Activated CD4-positive, alpha-beta T cell treated with anti-CD3 and anti-CD28 coated beads, Interleukin-2, amount 10 ng/mL, durations not matched to agents 7 days and 5 days (primary cell): Measurements from ENCODE around the gene TRPV6. TPM values are rescaled to one million over a fixed set of nuclear protein-coding genes. Genes with fewer than 3 reads are reported as not detected.

Experiments used
- CTCF ChIA-PET: fragments of 350-600 bp; sonication (Branson Sonifier 250); formaldehyde crosslinking; loops from one replicate; lab custom pipeline; 2021; ENCODE audit warnings: antibody characterized with exemption; lab: Charles Lee
- POLR2A ChIA-PET: fragments of 350-600 bp; sonication (Branson Sonifier 250); formaldehyde crosslinking; loops from one replicate; lab custom pipeline; 2021; ENCODE audit warnings: antibody characterized with exemption; lab: Charles Lee
- DNase-seq: peaks from one replicate; pipeline ENCODE4 v3.0.0-alpha.2; 2020
- H3K27ac Mint-ChIP-seq: one replicate; pipeline ENCODE4 v1.8.0; 2021; ENCODE audit warnings: mild to moderate bottlenecking, moderate library complexity, mixed read lengths
- H3K27me3 Mint-ChIP-seq: one replicate; pipeline ENCODE4 v1.8.0; 2021; ENCODE audit warnings: mixed read lengths
- H3K36me3 Mint-ChIP-seq: one replicate; pipeline ENCODE4 v1.8.0; 2021; ENCODE audit warnings: low read depth, mixed read lengths
- H3K4me1 Mint-ChIP-seq: one replicate; pipeline ENCODE4 v1.8.0; 2021; ENCODE audit warnings: mixed read lengths
- H3K4me3 Mint-ChIP-seq: one replicate; pipeline ENCODE4 v1.8.0; 2021; ENCODE audit warnings: mild to moderate bottlenecking, moderate library complexity, mixed read lengths
- H3K9me3 Mint-ChIP-seq: one replicate; pipeline ENCODE4 v1.8.0; 2021; ENCODE audit warnings: mixed read lengths
- total RNA-seq, 2 experiments: library from RNA; stranded (reverse); gene quantifications; one replicate each; pipeline ENCODE4 v1.2.3, GENCODE V29; 2021

TRPV6 gene
- total RNA-seq, 2 experiments from 2014 or later = 0.07 TPM; not detected in 1

DNA sequence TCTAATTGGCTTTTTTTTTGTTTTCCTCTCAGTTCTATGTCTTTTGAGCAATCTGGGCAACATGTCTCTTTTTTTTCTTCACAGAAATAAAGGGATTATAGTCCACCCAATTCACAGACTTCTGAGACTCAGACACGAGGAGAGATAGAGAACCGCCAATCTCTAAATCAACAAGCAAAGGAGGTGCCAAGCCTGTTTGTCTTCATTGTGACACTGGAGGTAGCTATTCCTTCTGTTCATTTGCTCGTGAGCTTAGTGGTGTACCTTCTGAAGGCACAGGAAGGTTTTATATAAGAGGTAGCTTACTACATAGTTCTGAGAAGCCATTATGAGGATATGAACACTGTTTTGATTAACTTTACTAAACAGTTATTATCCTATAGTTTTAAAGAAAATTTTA lies 24.6 kb downstream of the TRPV6 start:
- H3K27ac Mint-ChIP-seq = no peak overlapping the region
- H3K4me1 Mint-ChIP-seq = peaks cover 19% of the 10 kb centered on the region
- H3K4me3 Mint-ChIP-seq = no peak overlapping the region
- H3K36me3 Mint-ChIP-seq = no peaks in the 10 kb centered on the region
- H3K9me3 Mint-ChIP-seq = no peaks in the 10 kb centered on the region
- peaks cover 2% of the 10 kb centered on the region for H3K27me3 Mint-ChIP-seq
- no peak for DNase-seq
- ChIA-PET POLR2A (no interaction called here), CTCF (interaction anchor here (0.6 to 1.0 kb wide), 3 partner anchors 12 to 872 kb away, joined by 3 to 5 read pairs (median 5); no protein-coding TSS in a partner anchor)

GRCh38 chr7:142859829-142860228 lies 25.7 kb downstream of the TRPV6 start:
- Mint-ChIP-seq H3K27ac (no peak overlapping the region), H3K9me3 (no peaks in the 10 kb centered on the region), H3K4me1 (peaks cover 20% of the 10 kb centered on the region), H3K27me3 (peaks cover 2% of the 10 kb centered on the region), H3K4me3 (no peak overlapping the region), H3K36me3 (no peaks in the 10 kb centered on the region)
- POLR2A ChIA-PET = no interaction called here
- CTCF ChIA-PET = no interaction called here
- no peak for DNase-seq

DNA sequence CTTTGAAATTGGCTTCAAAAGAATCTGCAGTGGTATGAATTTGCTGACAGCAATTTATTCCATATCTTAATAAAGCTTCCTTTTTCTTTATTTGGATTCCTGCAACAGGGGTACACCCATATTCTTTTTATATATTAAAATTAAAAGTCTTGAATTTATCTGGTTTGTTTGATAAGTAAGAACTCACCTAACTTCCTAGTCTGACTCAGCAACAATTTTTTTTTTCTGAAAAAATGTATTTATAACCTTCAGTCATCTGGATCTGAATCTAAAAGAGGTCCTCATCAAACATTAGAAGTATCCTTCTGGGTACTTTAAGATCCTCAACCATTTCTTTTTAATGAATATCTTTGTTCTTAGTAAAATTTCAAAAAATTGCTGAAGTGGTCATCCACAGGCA lies 26.1 kb downstream of the TRPV6 start:
- Mint-ChIP-seq H3K36me3 (no peaks in the 10 kb centered on the region), H3K4me3 (no peak overlapping the region), H3K9me3 (no peaks in the 10 kb centered on the region), H3K27me3 (peaks cover 2% of the 10 kb centered on the region), H3K4me1 (peaks cover 20% of the 10 kb centered on the region), H3K27ac (no peak overlapping the region)
- ChIA-PET POLR2A (no interaction called here), CTCF (no interaction called here)
- no peak for DNase-seq

GRCh38 chr7:142857625-142858024 lies 27.9 kb downstream of the TRPV6 start:
- H3K36me3 Mint-ChIP-seq = no peaks in the 10 kb centered on the region
- peaks cover 26% of the 10 kb centered on the region for H3K4me1 Mint-ChIP-seq
- CTCF ChIA-PET = interaction anchor here (0.9 to 1.5 kb wide), 2 partner anchors 16 to 23 kb away, joined by 3 to 4 read pairs; no protein-coding TSS in a partner anchor
- no peak overlapping the region for H3K4me3 Mint-ChIP-seq
- POLR2A ChIA-PET = interaction anchor here (0.8 kb wide), 1 partner anchor 353 kb away, joined by 4 read pairs; no protein-coding TSS in a partner anchor
- H3K27ac Mint-ChIP-seq = no peak overlapping the region
- H3K27me3 Mint-ChIP-seq = peaks cover 2% of the 10 kb centered on the region
- DNase-seq = no peak
- no peaks in the 10 kb centered on the region for H3K9me3 Mint-ChIP-seq

DNA sequence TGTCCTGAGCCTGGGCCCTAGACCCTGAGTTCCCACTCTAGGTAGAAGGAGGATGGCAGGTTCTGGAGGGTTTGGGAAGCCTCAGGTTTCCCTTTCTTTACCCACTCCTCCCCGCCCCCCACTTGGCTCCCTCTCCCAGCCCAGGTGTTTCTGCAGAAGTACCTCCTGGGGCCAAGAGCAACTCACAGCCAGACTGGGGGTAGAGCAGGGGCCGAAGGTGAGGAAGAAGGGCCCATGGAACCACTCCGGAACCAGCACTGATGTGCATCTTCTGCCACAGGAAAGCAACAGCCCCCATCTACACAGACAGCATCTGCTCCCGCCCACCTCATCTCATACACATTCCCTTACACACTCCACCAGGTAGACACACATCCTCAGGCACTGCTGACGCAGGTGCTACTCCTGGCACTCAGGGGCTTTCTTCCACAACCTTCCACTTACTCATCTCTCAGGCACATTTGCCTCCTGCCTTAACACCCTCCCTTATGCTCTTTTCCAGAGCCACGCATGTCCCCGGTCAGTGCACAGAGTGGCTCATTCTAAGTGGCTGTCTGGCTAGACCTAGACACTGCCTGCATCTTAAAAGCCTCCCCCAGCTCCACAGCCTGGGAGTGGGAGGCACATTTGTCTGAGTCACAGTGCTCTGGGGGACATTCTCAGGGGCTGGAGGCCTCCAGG lies 28.8 kb downstream of the TRPV6 start:
- H3K27me3 Mint-ChIP-seq = peaks cover 2% of the 10 kb centered on the region
- CTCF ChIA-PET = interaction anchor here (0.6 to 1.8 kb wide), 3 partner anchors 9 to 358 kb away, joined by 3 to 5 read pairs (median 3); no protein-coding TSS in a partner anchor
- DNase-seq = no peak
- peak overlapping the region; percentile 75 for H3K4me3 Mint-ChIP-seq
- H3K9me3 Mint-ChIP-seq = no peaks in the 10 kb centered on the region
- H3K27ac Mint-ChIP-seq = no peak overlapping the region
- H3K4me1 Mint-ChIP-seq = peaks cover 24% of the 10 kb centered on the region
- POLR2A ChIA-PET = no interaction called here
- no peaks in the 10 kb centered on the region for H3K36me3 Mint-ChIP-seq

- peak overlapping the region; percentile 72 for H3K27ac Mint-ChIP-seq
- H3K36me3 Mint-ChIP-seq = no peaks in the 10 kb centered on the region
- peaks cover 30% of the 10 kb centered on the region for H3K4me1 Mint-ChIP-seq
- H3K9me3 Mint-ChIP-seq = no peaks in the 10 kb centered on the region
- peaks cover 4% of the 10 kb centered on the region for H3K27me3 Mint-ChIP-seq
- H3K4me3 Mint-ChIP-seq = peak overlapping the region; percentile 75
- CTCF ChIA-PET = interaction anchor here (0.6 to 1.8 kb wide), 5 partner anchors 9 to 359 kb away, joined by 3 to 5 read pairs (median 3); no protein-coding TSS in a partner anchor
- no peak for DNase-seq
- POLR2A ChIA-PET = no interaction called here
Measured at GRCh38 chr7:142855756-142856564, 29.6 kb downstream of the TRPV6 start.

- Mint-ChIP-seq H3K9me3 (no peaks in the 10 kb centered on the region), H3K4me3 (peak overlapping the region; percentile 75), H3K36me3 (no peaks in the 10 kb centered on the region), H3K27me3 (peaks cover 6% of the 10 kb centered on the region), H3K27ac (peak overlapping the region; percentile 73), H3K4me1 (peaks cover 36% of the 10 kb centered on the region)
- ChIA-PET POLR2A (no interaction called here), CTCF (interaction anchor here (0.5 to 1.8 kb wide), 6 partner anchors 12 to 360 kb away, joined by 3 to 5 read pairs (median 3); no protein-coding TSS in a partner anchor)
- DNase-seq = no peak
Measured at GRCh38 chr7:142855114-142855743, 30.3 kb downstream of the TRPV6 start.

DNA sequence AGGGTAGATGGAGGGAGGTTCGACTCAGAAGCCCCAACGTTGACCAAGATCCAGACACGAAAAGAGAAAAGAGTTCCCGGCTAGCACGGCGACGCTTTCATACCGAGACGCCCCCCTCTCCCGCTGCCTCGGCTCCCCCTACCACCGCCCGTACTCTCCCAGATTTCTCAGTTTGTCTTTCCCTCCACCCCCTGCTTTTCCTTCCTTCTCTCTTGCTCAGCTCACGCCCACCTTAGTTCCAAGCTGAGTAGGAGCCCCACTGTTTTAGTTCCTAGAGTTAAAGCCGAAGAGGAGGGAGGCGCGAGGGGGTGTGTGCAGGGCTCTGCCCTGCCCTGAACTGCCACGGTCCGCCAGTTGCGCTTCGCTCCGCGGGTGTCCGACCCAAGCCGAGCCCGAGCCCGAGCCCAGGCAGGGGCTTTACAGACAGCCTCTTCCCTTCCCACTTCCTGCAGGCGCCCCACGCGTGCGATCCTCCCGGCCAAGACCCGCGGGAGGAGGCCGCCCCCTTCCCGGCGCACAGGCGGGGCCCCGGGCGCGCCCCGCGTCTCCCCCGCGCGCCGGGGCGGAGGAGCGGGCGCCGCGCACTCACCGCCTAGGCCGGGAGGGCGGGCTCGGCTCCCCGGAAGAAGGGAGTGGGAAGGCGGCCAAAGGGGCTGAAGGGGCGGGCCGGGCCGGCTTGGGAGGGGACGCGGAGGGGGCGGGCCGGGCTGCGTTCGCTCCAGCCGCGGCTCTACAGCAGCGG lies 31.0 kb downstream of the TRPV6 start, which contains the start of gene EPHB6:
EPHB6 (plus strand) TSS at position 705 of the 742 bp plus-strand sequence. CDS start 8,152 bp downstream, outside the sequence.
- Mint-ChIP-seq H3K4me3 (peak within 1 kb of the TSS; percentile 88), H3K36me3 (no peaks in the 10 kb centered on the region), H3K9me3 (no peaks in the 10 kb centered on the region), H3K4me1 (peaks cover 36% of the 10 kb centered on the region), H3K27ac (peak within 1 kb of the TSS; percentile 87), H3K27me3 (peaks cover 6% of the 10 kb centered on the region)
- CTCF ChIA-PET = interaction anchor here (0.5 to 1.8 kb wide), 7 partner anchors 11 to 323 kb away, joined by 3 to 5 read pairs (median 3); no protein-coding TSS in a partner anchor
- DNase-seq = peak; percentile 67
- POLR2A ChIA-PET = no interaction called here

GRCh38 chr7:142853739-142854371 lies 31.7 kb downstream of the TRPV6 start:
- POLR2A ChIA-PET = no interaction called here
- CTCF ChIA-PET = interaction anchor here (0.7 to 1.1 kb wide), 4 partner anchors 11 to 322 kb away, joined by 3 read pairs; no protein-coding TSS in a partner anchor
- Mint-ChIP-seq H3K9me3 (no peaks in the 10 kb centered on the region), H3K4me3 (peak overlapping the region; percentile 88), H3K27ac (peak overlapping the region; percentile 87), H3K4me1 (peaks cover 33% of the 10 kb centered on the region), H3K27me3 (peaks cover 10% of the 10 kb centered on the region), H3K36me3 (no peaks in the 10 kb centered on the region)
- peak; percentile 79 for DNase-seq

GRCh38 chr7:142851919-142852318 lies 33.6 kb downstream of the TRPV6 start:
- Mint-ChIP-seq H3K27ac (no peak overlapping the region), H3K36me3 (no peaks in the 10 kb centered on the region), H3K9me3 (no peaks in the 10 kb centered on the region), H3K27me3 (peaks cover 15% of the 10 kb centered on the region), H3K4me3 (no peak overlapping the region), H3K4me1 (peaks cover 29% of the 10 kb centered on the region)
- DNase-seq = no peak
- POLR2A ChIA-PET = no interaction called here
- CTCF ChIA-PET = interaction anchor here (0.6 to 1.1 kb wide), 3 partner anchors 41 to 268 kb away, joined by 3 read pairs; no protein-coding TSS in a partner anchor

GRCh38 chr7:142851269-142851668 lies 34.3 kb downstream of the TRPV6 start:
- Mint-ChIP-seq H3K27me3 (peaks cover 13% of the 10 kb centered on the region), H3K4me3 (no peak overlapping the region), H3K9me3 (no peaks in the 10 kb centered on the region), H3K27ac (no peak overlapping the region), H3K4me1 (peaks cover 25% of the 10 kb centered on the region), H3K36me3 (no peaks in the 10 kb centered on the region)
- ChIA-PET CTCF (interaction anchor here (0.8 to 1.1 kb wide), 2 partner anchors 41 to 428 kb away, joined by 3 read pairs; no protein-coding TSS in a partner anchor), POLR2A (no interaction called here)
- DNase-seq = no peak
